ENCODE measurements around the gene VOPP1.

GRCh38 chr7:55467047-55467593 lies 105.2 kb downstream of the VOPP1 start:
- no peak for TF ChIP-seq TCF7L2 (IDR thresholded peaks at IDR 0.05; ENCODE audit: low read depth, low read length)
- no peak for TF ChIP-seq ZNF781 (CRISPR knock-in tag; IDR thresholded peaks at IDR 0.05; ENCODE audit: borderline replicate concordance, not compliant biosample characterization)
- TF ChIP-seq HDAC6 (IDR thresholded peaks at IDR 0.05; ENCODE audit: low read depth, low read length): no peak
- TF ChIP-seq TOPORS (CRISPR knock-in tag; IDR thresholded peaks at IDR 0.05): no peak
- no peak for TF ChIP-seq TAF1 (CRISPR knock-in tag; IDR thresholded peaks at IDR 0.05)
- TF ChIP-seq, protein P1, sequence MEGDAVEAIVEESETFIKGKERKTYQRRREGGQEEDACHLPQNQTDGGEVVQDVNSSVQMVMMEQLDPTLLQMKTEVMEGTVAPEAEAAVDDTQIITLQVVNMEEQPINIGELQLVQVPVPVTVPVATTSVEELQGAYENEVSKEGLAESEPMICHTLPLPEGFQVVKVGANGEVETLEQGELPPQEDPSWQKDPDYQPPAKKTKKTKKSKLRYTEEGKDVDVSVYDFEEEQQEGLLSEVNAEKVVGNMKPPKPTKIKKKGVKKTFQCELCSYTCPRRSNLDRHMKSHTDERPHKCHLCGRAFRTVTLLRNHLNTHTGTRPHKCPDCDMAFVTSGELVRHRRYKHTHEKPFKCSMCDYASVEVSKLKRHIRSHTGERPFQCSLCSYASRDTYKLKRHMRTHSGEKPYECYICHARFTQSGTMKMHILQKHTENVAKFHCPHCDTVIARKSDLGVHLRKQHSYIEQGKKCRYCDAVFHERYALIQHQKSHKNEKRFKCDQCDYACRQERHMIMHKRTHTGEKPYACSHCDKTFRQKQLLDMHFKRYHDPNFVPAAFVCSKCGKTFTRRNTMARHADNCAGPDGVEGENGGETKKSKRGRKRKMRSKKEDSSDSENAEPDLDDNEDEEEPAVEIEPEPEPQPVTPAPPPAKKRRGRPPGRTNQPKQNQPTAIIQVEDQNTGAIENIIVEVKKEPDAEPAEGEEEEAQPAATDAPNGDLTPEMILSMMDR (CRISPR knock-in tag; IDR thresholded peaks at IDR 0.05): no peak
- TF ChIP-seq ZBTB43 (CRISPR knock-in tag; conservative IDR thresholded peaks at IDR 0.05): no peak

Measured in HepG2 (cell line).